ENCODE data around the gene SLC8A1.

The SLC8A1 gene

DNA sequence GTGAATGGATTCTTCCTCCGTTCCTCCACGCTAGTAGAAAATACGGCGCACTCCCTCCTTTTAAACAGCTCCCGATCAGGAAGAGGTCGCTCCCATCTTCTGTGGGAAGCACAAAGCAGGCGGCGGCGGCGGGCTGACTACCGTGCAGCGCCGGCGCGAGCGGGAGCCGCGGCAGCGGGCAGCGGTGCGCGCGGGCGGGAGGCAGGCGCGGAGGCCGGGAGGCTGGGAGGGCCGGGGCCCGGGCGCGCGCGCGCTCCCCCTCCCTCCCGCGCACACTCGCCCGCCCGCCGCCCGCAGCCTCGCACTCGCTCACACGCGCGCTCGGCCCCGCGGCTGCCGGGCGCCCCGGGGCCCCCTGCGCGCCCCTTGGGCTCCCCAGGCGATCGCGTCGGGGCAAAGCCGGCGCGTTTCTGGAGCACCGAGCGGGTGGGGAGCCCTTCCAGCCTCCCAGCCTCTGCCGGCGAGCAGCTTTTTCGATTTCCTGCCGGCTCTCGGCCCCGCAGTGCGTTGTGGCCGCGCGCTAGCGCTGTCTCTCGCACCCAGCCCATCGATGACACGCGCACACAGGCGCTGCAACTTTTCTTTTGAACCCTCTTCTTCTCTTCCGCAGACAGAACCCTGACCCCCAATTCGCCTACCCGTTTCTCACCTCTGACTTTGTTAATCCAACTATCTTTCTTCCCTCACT, at the start of gene SLC8A1:
SLC8A1 (minus strand) TSS at position 173 of the 688 bp plus-strand sequence.
- DNase-seq: peak; percentile 32

GRCh38 chr2:40499437-40499836, 47.5 kb upstream of the SLC8A1 start:
- DNase-seq: no peak

- no peak for DNase-seq
These were observed 45.5 kb upstream of the SLC8A1 start for GRCh38 chr2:40497251-40497859.

DNA sequence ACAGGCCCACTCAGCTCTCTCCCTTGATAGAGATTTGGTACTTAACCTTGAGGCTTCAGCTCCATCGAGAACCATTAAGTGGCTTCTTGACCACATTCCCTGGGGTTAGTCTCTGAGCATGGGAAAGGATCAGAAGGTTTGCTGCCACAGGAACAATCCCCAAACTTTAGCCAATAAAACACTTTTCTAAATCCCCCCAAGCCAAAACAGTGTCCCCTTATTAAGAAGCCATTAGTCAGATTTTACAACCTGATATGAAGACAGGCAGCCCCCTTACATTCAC, 37.7 kb upstream of the SLC8A1 start:
- no peak for DNase-seq

DNA sequence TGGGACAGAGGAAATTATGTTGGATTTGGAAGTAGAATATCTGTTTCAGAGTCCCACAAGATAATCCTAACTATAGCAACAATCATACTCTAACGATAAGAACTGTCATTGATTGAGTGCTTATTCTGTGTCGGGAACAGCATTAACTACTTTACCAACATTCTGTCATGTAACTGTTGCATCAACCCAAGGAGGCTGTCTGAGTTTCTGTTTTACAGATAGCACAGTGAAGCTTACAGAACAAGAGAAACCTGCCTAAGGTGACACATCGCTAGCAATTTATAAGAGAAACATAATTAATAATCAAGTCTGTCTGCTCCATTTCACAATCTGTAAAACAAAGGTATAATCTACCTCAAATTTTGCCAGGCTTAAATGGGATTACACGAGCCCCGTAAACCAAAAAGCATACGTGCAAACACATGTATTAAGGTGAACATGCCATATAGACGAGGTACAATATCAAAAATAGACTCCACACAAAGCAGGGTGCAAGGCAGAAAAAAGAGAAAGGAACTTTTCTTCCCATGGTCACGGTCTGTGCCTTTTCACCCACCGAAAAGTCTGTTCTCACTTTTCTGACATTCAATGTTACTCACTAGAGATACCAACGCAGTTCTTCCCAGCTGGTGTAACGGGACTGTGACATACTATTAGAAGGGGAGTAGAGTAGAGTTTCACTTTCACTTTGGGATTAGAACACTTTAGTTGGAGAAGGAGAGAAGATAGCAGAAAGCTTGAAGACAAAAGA, 37.2 kb upstream of the SLC8A1 start:
- DNase-seq: no peak

DNA sequence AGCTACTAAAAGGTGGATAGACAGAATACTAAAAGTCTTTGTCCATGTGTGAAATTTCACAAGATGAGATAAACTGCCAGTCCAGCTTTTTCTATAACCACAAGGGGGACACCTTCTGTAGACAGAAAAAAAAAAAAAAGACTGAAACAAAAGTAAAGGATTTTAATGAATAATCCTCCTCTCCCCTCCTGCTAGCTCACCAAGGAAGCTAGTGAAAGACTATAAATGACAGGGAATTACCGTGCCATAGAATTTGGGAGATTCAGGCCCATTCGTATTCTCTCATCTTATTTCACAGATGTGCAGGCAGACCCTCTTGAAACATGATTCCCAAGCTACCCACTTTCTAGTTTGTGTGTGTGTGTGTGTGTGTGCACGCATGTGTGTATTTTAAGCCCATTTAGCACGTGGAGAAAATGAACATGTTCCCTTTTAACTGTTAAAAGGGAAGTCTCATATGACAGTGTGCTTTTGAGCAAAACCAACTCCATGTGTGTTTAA, 36.3 kb upstream of the SLC8A1 start:
- no peak for DNase-seq

DNA sequence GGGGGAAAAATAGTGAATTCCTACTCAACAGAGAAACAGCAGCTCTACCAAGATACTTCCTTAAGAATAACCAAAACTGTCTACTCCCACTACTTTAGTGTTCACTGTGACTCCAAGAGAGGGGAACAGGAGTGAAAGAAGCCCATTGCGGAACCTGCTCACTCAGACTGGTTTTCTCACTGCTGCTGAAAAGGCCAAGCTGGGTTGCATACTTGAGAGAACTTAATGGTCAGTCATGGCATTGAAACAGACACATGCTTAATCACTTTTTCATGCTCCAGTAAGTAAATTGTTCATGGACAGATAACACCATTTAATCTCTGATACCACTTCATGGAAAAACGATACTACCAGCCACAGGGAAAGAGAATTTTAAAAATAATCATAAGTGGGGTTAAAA, 35.7 kb upstream of the SLC8A1 start:
- no peak for DNase-seq

GRCh38 chr2:40485854-40486253, 34.0 kb upstream of the SLC8A1 start:
- DNase-seq: no peak

DNA sequence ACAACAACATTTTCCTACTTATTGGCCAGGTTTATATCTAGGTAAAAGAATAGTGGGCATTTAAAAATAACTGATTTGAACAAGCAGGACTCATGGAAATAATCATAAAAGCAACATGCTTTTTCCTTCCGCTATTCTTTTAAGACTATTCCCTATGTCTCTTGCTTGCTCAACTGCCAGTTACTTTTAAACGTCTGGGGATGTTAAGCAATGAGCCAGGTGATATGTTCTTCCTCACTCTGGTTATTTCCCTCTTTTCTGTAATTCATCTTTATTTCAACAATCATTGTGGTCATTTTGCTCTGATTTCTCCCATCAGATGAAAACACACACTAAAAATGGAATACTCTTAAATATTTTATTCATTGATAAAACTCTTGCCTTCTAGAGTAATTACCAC, 33.4 kb upstream of the SLC8A1 start:
- no peak for DNase-seq

DNA sequence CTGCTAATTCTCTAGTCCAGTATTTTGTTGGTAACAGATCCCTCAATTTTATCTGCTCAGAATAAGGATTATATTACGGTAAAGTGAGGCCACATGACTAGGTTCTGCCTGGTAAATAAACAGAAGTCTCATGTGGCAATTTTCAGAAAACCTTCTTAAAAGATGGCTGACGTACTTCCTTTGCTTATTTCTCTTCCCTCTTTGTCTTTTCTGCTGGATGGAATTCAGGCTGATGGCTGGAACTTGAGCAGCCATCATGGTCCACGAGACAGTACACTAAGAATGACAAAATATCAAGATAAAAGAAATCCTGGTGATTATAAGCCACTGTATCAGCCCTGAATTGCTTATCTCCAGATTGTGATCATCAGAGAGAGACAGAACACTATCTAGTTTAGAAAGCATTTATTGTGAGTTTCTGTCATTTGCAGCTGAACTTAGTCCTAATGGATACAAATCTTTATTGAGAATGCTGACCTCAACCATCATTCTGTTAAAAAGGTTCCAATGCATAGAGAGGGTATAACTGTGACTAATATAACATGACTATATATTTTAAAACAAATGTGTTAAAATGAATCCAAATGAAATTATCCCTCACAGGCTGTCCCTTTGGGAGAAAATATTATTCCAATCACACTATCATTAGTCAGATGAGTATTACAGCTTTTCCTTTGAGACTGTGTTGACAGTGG, 31.8 kb upstream of the SLC8A1 start:
- DNase-seq: no peak

DNA sequence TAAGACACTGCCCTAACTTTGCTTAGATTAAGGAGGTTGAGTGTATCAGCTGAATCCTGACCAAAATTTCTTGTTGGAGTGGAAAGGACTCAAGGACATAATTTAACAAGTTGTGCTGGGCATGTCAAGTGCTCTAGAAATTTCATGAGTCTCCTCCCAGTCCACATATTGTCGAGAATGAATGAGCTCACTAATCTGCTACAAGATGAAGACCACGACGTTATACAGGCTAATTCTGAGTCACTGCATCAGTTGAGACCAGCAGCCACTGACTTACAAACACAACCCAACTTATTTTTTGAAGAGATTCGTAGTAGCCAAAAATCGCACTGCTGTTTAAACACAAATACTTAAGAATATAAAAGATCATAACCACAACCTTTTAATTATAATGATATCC, 28.7 kb upstream of the SLC8A1 start:
- DNase-seq: no peak

GRCh38 chr2:40480073-40480472, 28.2 kb upstream of the SLC8A1 start:
- DNase-seq: no peak

DNA sequence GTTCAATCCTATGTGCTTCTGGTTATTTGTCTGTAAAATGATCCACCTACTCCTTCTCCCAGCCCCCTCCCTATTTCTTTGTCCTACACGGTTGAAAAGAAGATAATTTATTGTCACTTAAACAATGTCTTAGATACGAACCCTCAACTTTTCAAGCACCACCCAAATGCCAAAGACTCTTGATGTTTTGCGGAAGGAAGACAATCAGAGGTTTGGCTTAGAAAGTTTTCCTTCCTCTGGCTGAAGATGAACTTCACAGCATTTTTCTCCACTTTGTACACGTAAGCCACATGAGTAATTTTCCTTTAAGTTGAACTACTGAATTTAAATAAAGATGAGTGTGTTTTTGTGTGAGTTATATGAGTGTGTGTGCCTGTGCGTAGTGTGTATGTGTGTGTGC, 25.5 kb upstream of the SLC8A1 start:
- DNase-seq: no peak

GRCh38 chr2:40476436-40476835, 24.5 kb upstream of the SLC8A1 start:
- DNase-seq: no peak

GRCh38 chr2:40474306-40474705, 22.4 kb upstream of the SLC8A1 start:
- no peak for DNase-seq

GRCh38 chr2:40471866-40472265, 20.0 kb upstream of the SLC8A1 start:
- no peak for DNase-seq

DNA sequence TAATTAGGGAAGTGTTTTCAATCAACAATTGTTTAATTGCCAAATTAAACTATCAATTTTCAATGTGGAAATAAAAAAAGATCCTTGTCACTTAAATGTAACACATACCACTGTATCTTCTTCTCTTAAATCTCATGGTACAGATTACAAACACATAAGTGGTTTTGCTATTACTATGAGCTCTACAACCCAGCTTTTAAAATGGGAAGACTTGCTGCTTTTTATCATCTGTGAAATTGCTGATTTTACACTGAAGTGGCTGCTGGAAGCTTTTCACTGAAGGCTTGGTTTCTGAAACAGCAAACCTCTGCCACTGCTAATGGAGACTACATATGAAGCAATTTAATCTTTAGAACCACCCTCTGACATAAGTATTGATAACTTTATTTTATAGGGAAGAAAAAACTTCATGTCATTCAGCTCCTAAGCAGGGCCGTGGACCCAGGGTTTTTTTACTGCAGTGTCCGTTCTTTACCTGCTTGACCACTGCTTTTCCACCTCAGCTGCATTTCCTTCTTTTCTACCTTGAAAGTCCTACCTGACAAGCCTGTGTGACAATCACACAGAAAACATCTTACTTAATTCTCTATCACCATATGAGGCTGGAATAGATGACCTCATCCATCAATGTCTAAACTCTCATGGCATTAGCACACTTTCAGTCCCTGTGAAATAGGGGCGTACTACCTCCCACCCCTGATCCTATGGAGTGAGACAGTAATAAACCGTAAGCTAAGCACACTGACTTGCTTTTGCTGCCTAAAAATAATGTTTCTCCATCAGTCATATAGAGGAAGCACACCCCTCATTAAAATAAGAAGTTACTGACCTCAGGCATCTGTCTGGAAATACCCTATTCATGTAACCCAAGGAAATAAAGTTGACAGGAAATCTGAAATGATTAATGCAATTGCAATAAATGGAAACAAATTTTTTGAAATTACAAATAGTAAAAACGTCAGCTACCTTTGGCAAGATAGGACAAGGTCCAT, 19.2 kb upstream of the SLC8A1 start:
- no peak for DNase-seq

DNA sequence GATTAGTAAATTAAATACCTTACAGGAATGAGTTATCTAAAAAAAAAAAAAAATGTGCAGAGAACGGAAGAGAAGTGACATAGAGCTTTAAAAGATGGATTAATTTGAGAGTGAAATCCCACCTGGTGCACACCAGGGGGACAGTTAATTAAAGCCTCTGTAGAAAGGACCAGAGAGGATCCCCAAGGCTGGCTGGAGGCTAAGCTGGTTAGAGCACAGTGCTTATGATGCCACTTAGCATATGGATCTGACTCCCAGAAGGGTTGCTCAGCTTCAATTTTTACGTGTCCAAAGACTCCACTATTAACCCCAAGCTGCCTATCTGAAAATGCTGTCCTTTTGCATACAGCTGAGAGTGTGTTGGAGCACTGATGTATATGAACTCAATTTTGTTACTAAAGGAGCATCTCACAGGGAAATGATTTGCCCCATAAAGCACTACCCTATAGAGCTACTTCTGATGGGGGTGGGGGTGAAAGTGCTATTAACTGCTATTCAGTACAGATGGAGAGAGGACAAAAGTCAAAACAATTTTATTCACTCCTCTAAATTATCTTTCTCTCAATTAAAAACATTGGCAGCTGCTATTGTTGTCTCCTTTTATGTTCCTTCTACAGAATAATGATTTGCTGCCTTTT, 15.2 kb upstream of the SLC8A1 start:
- DNase-seq: no peak

DNA sequence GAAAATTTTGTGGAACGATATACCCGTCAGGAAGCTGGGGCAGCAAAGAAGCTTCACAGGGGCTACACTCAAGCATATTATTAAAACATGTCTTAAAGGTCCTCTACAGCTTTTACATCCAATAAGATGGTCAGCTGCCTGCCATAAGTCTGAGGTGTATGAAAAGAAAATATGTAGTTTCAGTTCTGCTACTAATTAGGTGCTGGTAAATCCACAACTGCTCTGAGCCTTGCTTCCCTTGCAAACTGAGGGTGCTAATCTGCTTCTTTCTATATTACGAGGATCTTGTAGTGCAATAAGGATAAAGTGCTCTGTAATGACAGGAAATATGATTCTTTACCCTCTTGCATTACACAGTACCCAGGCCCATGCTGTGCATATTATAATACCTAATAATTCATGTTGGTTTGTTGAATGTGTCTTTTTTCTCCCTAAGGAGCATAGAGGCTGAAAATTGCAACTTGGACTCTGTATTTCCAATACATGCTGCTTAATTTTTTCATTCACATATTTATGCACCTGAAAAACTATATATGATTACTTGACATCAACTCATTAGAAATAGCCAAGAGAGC, 14.5 kb upstream of the SLC8A1 start:
- DNase-seq: no peak

- no peak for DNase-seq
These were observed 11.2 kb upstream of the SLC8A1 start for GRCh38 chr2:40463112-40463511.

DNA sequence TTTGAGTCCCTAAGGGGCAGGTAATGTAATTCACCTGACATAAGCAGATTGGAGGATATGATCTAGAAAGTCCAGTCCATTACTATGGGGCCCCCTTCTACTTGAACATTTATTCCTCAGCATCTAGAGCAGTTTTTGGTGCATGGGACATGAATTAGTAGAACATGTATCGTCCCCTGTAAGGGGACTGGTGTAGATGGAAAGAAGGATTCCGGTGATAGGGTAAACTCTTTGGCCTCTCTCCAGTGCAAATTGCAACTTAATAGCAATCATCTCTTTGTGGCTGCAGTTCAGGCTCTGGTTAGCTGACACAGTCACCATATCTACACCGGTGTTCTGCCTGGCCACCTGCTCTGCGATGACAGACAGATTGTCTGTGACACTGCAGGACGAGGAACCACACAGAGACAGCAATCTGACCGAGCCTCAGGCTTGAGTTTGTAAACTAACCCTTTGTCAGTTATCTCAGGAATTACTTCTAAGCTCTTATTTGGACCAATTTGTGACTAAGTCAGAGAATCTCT, 6.4 kb upstream of the SLC8A1 start:
- DNase-seq: peak; percentile 71

Measured in NCI-H1105 (cell line).